Astrocyte of the hippocampus (primary cell): Measurements from ENCODE around the gene EBPL.
A peak's percentile ranks its signal among the peaks of the same experiment; 100 is the strongest.

Source experiments
- DNase-seq: peaks from one replicate; pipeline ENCODE4 v3.0.0; 2011; ENCODE audit warnings: low read depth, low spot score

The EBPL gene

DNA sequence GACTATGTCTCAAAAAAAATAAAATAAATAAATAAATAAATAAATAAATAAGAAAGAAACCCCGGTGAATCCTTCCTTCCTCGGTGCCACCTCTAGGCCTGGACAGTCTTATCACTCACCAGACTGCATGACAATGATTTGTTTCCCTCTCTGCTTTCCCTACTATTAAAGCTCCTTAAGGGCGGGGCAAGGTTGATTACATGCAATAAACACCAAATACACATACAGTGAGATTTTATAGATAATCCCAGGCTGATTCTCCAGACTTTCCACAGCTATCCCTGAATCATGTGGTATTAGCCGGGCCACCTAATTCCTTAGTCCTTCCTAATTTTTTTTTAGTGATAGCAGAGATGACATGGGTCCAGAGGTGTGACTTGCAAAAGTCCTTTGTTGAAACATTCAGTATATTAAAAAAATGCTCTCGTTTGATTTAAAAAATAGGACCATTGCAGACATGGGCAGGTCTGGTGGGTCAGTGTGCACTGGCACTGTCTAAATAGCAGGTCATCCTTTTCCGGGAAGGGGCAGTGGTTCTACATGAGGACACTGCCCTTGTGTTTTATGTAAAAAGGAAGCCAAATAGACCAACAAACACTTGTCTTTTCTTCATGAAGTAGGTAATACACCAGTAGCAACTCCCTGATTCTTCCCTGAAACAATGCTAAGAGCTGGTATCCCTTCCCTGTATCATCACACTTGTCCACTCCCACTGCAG, 14.5 kb downstream of the EBPL start:
- no peak for DNase-seq

DNA sequence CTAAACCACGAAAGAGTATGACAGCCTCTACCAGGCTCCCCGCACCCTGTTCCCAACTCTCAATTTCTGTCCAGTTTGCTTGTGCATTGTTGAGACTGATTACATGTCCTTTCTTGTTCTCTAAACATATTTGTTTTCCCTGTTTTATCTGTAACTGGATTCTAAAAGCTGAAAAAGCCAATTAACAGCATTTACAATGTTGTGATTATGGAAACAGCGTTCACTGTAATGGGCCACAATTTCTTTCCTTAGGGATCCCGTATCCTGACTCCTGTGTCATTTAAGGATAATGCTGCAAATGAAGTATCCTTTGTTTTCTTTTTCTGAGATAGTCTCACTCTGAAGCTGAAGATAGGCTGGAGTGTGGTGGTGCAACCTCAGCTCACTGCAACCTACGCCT, 20.5 kb downstream of the EBPL start:
- DNase-seq: peak; percentile 15

DNA sequence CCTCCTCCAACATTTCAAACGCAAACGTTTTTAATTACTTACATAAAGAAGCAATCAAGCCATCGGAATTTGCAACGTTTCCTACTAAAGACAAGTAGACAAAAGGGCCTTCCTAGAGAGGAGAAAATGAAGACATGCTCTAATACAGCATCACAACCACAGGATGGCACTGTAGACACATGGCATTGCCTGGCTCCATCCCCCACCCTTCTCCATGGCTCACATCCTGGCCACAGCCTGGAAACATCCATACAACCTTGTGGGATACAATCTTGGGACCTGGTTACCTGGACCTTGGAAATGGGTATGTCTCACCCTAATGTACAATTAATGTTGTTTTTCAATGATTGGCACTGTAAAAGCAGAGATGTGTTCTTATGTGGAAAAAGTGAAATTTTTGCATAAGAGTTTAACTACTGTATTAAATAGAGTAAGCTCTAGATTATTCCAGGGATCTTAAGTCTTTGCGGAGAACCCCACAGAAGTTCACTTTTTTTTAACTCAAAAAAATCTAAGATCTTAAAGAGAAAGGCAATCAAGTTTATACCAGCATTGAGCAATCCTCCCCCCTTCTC, 21.5 kb downstream of the EBPL start:
- DNase-seq: peak; percentile 90

GRCh38 chr13:49667773-49668172, 23.5 kb downstream of the EBPL start:
- peak; percentile 56 for DNase-seq

DNA sequence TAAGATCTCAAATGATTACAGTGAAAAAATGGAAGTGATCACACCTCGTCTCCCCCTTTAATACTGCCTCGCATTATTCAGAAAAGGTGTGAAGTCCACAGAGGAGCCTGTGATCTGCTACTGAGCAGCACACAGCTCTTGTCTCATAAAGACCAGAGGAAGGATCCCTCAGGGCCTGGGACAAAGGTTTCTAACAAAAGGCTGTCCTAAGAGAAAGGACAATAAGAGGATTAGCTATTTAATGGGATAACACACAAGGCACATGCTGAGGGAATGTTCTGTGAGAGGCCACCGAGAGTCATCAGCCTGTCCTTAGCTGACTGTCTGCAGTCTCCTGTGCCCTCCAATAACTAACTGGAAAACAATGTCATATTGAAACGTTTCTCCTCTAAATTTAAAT, 26.7 kb downstream of the EBPL start:
- no peak for DNase-seq

GRCh38 chr13:49657241-49657641, 34.0 kb downstream of the EBPL start:
- DNase-seq: no peak

- DNase-seq: no peak
Observed at GRCh38 chr13:49655906-49656305, 35.4 kb downstream of the EBPL start.

DNA sequence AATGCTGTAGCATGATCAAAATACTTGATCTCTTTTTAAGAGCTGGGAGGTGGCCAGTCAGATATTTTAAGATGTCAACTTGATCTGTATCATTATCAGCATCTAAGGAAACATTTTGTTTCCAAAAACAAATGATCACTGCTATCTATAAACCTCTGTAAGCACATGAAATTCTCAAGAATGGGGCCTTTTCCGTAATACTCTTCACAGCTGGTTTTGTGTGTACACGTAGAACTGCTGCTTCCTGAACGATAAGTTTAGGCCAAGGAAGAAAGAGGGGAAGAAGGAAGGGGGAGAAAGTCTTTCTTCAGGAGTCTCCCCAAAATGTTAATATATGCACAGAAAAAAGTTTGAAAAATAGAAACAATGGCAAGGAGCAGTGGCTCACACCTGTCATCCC, 37.3 kb downstream of the EBPL start:
- DNase-seq: no peak

GRCh38 chr13:49653478-49653877, 37.8 kb downstream of the EBPL start:
- no peak for DNase-seq

GRCh38 chr13:49652355-49653305, 38.7 kb downstream of the EBPL start:
- no peak for DNase-seq

DNA sequence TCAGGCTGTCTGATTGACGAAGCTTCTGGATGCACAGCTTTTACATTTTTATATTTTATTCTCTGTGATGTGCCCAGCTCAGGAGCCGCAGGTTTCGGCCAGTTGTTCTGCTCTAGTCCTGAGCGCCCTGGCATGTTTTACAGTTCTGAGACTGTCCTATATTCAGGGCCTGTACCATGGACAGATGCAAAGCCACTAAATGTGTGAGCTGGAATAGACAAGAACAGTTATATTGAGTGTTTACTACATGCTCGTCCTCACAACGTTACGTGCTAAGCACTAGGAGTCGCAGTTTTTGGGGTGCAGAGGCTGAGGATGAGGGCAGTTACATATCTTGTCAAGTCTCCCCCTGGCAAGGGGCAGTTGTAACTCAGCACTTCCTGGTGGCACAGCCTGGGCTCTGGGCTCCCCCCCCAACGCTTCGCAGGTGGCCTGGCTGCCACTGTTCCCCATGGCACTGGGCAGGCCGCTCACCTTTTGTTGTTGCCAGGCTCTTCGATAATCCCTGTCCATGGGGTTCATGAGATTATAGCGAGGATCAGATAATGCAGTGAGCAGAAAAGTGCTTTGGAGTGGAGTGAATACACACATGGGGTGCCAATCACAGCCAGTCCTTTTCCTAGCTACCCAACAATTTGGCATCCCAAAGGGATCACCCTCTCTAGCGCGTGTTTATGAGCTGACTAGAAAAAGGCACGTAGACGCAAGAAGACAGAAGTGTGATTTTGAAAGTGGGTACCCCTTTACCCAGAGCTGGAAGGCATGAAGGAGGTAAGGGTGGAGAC, 39.5 kb downstream of the EBPL start:
- DNase-seq: no peak

- DNase-seq: no peak
Observed at GRCh38 chr13:49649963-49650312, 41.3 kb downstream of the EBPL start.

DNA sequence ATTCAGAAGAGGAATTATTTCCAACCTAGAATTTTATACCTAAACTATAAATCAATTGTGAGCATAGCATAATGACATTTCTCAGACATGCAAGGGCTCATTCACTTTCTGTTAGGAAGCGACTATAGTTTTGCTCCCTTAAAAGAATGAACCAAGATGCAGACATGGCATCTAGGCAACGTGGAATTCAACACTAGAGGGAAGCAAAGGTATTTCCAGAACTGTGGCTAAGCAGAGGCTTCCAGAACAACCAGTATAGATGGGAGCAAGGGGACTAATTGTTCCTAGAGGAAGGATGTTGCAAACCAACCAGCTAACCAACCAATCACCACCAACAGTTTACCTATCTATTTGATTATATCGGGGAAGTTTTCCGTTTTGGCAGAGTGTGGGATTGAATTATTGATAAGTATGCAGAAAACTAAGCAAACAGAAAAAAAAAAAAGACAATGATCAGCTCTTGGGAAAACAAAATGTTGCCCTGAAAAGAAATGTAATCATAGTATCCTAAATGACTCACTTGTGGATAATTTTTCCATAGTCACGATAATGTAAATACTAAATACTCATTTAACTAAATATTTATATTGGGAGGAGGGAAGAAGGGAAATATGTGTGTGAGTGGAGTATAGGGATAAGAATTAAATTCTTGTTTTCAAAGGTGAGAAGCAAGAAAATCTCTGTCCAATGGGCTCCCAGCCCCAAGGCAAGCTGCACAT, 41.9 kb downstream of the EBPL start:
- peak; percentile 48 for DNase-seq

GRCh38 chr13:49646688-49647087, 44.6 kb downstream of the EBPL start:
- no peak for DNase-seq

GRCh38 chr13:49645451-49645850, 45.8 kb downstream of the EBPL start:
- no peak for DNase-seq

DNA sequence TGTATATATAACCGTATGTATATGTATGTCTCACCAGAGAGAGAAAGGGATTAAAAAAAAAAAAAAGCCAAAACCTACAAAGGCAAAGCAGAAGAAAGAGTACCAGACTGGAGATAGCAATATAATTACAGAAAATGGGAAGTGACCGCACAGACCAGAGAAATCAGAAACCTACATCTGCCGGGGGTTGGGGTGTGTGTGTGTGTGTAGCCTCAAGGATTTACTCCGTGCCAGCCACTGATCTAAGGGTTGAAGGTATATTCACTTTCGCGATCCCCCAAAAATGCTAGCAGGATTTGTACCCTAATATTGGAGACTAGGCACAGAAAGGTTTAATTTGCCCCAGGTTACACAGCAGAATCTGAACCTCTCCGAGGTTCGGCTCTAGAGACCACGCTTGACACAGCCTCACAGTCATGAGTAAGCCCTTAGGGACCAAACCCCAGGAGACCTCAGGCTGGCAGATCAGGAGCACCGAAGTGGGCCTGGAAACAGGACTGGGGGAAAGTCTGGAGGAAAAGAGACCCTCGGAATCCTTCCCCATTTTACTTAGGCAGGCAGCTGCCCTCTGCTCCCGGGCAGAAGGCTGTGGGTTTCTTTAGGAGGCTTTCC, 48.1 kb downstream of the EBPL start:
- DNase-seq: no peak

DNA sequence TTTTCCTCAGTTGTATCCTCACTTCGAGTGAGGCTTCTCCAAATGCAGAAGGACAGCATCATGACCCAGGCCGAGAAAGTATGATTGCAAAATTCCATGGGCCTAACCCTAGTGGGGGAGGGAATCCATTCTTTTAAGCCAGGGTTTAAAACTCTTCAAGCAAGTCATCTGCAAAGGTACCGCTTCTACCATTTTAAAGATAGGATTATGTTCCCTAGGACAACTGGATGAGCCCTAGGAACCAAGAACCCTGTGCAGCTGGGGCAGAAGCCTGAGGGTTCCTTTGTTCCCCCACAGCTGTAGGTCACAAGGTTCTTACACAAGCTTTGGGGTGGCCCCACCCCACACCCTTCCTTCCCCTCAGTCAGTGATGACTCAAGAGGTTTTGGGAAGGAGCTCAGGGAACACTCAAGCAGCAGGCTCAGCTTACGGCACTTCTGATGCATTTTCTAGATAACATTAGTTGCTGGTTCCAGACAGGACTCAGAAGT, 49.4 kb downstream of the EBPL start:
- peak; percentile 38 for DNase-seq

GRCh38 chr13:49638744-49639072, 52.6 kb downstream of the EBPL start:
- no peak for DNase-seq

GRCh38 chr13:49638030-49638743, 53.1 kb downstream of the EBPL start:
- no peak for DNase-seq

GRCh38 chr13:49636705-49637104, 54.6 kb downstream of the EBPL start:
- no peak for DNase-seq
